AG09309 (cell line): ENCODE data around the gene SYNE4.

Source experiments
- DNase-seq: peaks from one replicate; pipeline ENCODE4 v3.0.0-alpha.2; 2010; ENCODE audit warnings: low read depth
- H3K4me3 ChIP-seq: 2 replicates; pipeline ENCODE4 v1.5.1; 2011; ENCODE audit warnings: mild to moderate bottlenecking, low read depth, low read length, moderate library complexity; ENCODE audit not compliant: control insufficient read depth
- TF ChIP-seq, protein P1 (sequence below): IDR thresholded peaks from 2 replicates; pipeline ENCODE4 v1.5.1; 2011; ENCODE audit warnings: mild to moderate bottlenecking, low read depth, low read length, inconsistent platforms; ENCODE audit not compliant: insufficient read depth, control insufficient read depth; ENCODE audit errors: missing control alignments

Gene SYNE4

DNA sequence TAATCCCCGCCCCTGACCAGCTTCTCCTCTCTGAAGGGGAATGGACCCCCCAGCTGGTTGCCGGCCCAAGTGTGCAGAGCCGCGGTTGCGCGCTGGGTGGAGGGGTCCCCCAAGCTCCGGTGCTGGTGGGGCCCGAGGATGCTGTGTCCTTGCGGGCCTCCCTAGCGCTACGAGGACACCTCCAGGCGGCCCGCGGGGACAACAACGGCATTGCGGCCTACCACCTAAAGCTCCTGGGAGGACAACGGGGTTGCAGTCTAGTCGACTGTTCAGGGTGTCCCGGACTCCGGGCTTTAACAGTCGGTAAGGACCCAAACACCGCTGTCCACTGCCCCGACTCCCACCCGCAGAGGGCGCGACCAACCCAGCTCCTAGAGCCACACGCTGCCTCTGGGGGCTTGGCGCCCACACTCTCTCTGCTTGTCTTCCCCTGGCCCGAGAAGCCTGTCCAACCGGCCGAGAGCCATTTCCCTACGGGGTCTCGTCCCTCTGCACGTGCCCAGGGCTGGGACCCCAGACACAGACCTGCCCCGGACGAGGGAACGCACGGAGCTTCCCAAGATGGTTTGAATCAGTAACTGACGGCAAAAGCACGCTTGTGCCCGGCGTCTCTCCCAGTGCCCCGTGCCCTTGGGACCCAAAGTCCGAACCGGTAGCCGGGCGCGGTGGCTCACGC, 14.6 kb downstream of the SYNE4 start:
- TF ChIP-seq, protein P1, sequence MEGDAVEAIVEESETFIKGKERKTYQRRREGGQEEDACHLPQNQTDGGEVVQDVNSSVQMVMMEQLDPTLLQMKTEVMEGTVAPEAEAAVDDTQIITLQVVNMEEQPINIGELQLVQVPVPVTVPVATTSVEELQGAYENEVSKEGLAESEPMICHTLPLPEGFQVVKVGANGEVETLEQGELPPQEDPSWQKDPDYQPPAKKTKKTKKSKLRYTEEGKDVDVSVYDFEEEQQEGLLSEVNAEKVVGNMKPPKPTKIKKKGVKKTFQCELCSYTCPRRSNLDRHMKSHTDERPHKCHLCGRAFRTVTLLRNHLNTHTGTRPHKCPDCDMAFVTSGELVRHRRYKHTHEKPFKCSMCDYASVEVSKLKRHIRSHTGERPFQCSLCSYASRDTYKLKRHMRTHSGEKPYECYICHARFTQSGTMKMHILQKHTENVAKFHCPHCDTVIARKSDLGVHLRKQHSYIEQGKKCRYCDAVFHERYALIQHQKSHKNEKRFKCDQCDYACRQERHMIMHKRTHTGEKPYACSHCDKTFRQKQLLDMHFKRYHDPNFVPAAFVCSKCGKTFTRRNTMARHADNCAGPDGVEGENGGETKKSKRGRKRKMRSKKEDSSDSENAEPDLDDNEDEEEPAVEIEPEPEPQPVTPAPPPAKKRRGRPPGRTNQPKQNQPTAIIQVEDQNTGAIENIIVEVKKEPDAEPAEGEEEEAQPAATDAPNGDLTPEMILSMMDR, result no peak
- peak overlapping the region; percentile 84 for H3K4me3 ChIP-seq
- no peak for DNase-seq

DNA sequence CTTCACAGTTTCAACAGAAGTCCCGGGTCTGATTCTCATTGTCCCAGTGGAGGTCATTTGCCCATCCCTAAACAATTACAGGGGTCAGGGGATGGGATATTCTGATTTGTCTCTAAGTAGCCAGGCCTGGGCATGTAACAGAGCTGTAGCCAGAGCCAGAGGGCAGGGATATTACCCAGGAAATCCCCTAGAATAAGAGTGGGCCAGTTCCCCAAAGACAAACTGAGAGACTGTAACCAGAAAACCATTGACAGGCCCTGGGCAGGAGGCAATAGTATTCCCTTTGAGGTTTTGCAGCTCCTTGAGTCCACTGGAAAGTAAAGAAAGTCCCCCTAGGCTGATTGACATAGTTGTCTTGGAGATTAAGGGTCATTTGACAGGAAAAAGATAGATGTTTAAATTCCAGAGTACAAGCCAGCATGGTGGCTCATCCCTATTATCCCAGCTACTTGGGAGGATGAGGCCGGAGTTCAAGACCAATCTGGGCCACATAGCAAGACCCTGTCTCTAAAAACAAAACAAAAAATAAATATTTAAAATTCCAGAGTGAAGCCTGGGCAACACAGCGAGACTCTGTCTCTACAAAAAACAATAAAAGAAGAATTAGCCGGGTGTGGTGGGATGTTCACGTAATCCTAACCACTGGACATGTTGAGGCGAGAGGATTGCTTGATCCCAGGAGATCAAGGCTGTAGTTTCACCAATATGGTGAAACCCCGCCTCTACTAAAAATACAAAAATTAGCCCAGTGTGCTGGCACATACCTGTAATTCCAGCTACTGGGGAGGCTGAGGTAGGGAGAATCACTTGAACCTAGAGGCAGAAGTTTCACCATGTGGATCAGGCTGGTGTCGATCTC, 15.5 kb downstream of the SYNE4 start:
- H3K4me3 ChIP-seq, result no peak overlapping the region
- TF ChIP-seq, protein P1, result no peak
- no peak for DNase-seq

DNA sequence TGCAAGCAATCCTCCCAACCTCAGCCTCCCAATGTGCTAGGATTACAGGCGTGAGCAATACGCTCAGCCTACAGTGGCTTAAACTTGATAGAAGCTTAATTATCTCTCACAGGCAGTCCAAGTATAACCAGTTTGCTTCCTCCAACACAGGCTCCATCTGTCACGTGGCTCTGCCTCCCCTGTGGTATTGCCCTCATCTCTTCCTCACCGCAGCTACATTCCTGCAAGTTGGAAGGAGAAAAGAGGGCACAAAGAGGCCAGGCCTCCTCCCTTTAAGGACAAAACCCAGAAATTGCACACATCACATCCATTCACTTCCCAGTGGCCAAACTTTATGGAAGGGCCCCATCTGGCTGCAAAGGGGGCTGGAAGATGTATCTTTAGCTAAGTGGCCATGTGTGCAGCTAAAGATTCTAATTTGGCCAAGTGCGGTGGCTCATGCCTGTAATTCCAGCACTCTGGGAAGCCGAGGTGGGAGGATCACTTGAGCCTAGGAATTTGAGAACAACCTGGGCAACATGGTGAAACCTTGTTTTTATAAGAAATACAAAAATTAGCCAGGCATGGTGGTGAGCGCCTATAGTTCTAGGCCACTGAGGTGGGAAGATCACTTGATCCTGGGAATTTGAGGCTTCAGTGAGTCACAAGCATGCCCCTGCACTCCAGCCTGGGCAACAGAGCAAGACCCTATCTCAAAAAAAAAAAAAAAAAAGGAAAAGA, 16.7 kb downstream of the SYNE4 start:
- no peak overlapping the region for H3K4me3 ChIP-seq
- TF ChIP-seq, protein P1, result no peak
- no peak for DNase-seq

DNA sequence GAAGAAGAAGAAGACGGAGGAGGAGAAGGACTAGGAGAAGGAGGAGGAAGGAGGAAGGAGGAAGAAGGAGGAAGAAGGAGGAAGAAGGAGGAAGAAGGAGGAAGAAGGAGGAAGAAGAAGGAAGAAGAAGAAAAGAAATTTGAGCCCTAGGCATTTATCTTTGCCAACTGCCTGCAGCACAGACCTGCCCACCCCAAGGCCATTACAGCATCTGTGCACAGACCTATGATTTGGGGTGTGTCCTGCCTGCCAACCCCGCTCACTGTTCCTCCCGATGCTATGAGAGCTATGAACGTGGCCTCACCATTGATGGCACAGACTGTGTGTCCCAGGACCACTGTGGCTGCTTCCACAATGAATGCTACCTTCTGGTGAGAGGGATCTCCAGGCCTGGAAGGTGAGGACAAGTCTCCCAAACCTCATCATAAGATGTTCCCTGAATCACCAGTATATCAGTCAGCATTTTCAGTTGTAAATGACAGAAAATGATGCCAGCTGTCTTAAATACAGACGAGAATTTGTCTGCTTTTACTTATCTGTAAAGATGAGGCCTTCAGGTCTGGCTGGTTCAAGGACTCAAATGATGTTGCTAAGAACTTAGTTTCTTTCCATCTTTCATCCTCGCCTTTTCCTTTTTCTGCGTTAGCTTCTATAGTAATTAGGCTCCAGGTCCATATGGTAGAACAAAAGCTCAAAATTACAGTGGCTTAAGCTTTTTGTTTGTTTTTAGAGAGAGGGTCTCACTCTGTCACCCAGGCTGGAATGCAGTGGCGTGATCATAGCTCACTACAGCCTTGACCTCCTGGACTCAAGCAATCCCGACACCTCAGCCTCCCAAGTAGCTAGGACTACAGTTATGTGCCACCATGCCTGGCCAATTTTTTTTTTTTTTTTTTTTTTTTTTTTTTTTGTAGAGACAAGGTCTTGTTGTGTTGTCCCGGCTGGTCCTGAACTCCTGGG, 17.6 kb downstream of the SYNE4 start:
- TF ChIP-seq, protein P1, result no peak
- DNase-seq, result no peak
- no peak overlapping the region for H3K4me3 ChIP-seq

DNA sequence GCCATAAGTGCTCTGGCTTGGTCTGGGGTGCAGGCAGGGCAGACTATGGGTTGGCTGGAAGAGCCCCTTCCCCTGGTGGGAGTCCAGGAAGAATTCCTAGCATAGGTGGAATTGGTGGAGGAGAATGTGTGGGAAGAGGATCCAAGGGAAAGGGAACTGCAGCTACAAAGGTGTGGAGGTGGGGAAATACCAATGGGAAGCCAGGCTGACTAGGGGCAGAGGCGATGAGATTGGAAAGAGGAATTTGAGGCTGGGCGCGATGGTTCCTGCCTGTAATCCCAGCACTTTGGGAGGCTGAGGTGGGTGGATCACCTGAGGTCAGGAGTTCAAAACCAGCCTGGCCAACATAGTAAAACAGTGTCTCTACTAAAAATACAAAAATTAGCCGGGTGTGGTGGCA, 18.5 kb downstream of the SYNE4 start:
- TF ChIP-seq, protein P1, result no peak
- no peak overlapping the region for H3K4me3 ChIP-seq
- no peak for DNase-seq

DNA sequence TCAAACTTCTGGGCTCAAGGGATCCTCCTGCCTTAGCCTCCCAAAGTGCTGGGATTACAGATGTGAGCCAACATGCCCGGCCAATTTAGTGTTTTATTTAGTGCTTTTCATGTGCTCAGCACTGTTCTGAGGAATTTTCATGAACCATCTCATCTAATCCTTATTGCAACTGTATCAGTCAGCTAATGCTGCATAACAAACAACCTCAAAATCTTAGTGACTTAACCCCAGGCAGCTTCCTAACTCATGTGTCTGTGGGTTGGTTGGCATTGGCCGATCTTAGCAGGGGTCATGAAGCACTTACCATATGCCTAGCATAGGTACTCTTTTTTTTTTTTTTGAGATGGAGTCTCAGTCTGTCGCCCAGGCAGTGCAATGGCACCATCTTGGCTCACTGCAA, 19.8 kb downstream of the SYNE4 start:
- TF ChIP-seq, protein P1, result no peak
- DNase-seq, result no peak
- H3K4me3 ChIP-seq, result no peak overlapping the region
